ENCODE results near the gene YY1. TPM values are rescaled to one million over a fixed set of nuclear protein-coding genes. Genes with fewer than 3 reads are reported as not detected.

The YY1 gene
- total and polyA plus RNA-seq, 9 of the 15 experiments (the other 6 are each of a cell fraction or from before 2014, with no cell fraction given): 20.8 to 74.2 (median 46.7) TPM

- Histone ChIP-seq H2AFZ (ENCODE audit: low read depth, low read length) (no peak overlapping the region), H3K9me3 (replicated peaks; ENCODE audit: control insufficient read depth, insufficient read depth, low read depth, low read length) (no peaks in the 10 kb centered on the region), H3K9ac (ENCODE audit: insufficient read depth in 1 of 2, low read depth in 2 of 2, low read length in 2 of 2) (no peak overlapping the region), H3K4me1 (replicated peaks in 1 of 2; ENCODE audit: control insufficient read depth in 2 of 2, insufficient read depth in 2 of 2, low read length in 2 of 2) (peaks cover 6 to 33% of the 10 kb centered on the region in 2 experiments; a peak in 4 of 5 replicates), H3K27me3 (ENCODE audit: control insufficient read depth in 2 of 2, insufficient read depth in 2 of 2, low read length in 2 of 2) (no peaks in the 10 kb centered on the region), H3K9me1 (ENCODE audit: control insufficient read depth, insufficient read depth, low read length) (no peaks in the 10 kb centered on the region), H3K27ac (ENCODE audit: extremely low read depth, low read depth, low read length) (no peak overlapping the region), H3K4me3 (no peak overlapping the region), H3K4me2 (ENCODE audit: insufficient read depth, low read length) (no peak overlapping the region), H3K36me3 (ENCODE audit: control insufficient read depth, insufficient read depth, low read length) (no peaks in the 10 kb centered on the region), H4K20me1 (replicated peaks; ENCODE audit: control insufficient read depth, insufficient read depth, low read length) (no peaks in the 10 kb centered on the region), H3K79me2 (ENCODE audit: control insufficient read depth, insufficient read depth, low read length) (no peaks in the 10 kb centered on the region)
- in situ Hi-C loops (cut with MboI) (no loop called here), intact Hi-C loops (cut with micrococcal nuclease) (no loop called here)
- ATAC-seq (no peak), FAIRE-seq (no peak), DNase-seq (ENCODE audit: extremely low read depth in 1 of 4, low spot score in 3 of 4) (no peak)
- ChIA-PET POLR2A (interaction anchor here (0.6 to 2.8 kb wide), 5 partner anchors 9 to 191 kb away, joined by 3 to 11 read pairs (median 3); a partner anchor contains a TSS), CTCF (ENCODE audit: low intra/inter-chr PET ratio) (no interaction called here)
- BruUV-seq (replicated peaks): no TSS peak
- 75% methylated on average over 11 of the region's 16 CpGs for WGBS (ENCODE audit: insufficient coverage, low coverage, missing lambda C conversion rate)
- TF ChIP-seq ZBTB33 (CRISPR knock-in tag; IDR thresholded peaks at IDR 0.05) (peak; percentile 49; the same call in 1 of the 2 replicates), SIN3A (IDR thresholded peaks at IDR 0.05; ENCODE audit: borderline replicate concordance in 2 of 2, control insufficient read depth in 1 of 2, low read depth in 2 of 2, low read length in 2 of 2) (no peak)
Measured at GRCh38 chr14:100295376-100296105, 56.6 kb downstream of the YY1 start.
